DND-41 (cell line): ENCODE measurements around the gene SPATA1.

Experiments
- ATAC-seq: fragments of 200-7000 bp; cut with Tn5 transposase; 3 replicates; pipeline ENCODE4 v1.9.1; 2021; ENCODE audit warnings: low read depth; ENCODE audit not compliant: insufficient read depth
- DNase-seq: peaks from one replicate; pipeline ENCODE4 v3.0.0-alpha.2; 2020
- H2AFZ ChIP-seq: 2 replicates; pipeline ENCODE4 v1.6.0; 2012; ENCODE audit warnings: low read depth, low read length
- H3K27ac ChIP-seq: 2 replicates; pipeline ENCODE4 v1.5.1; 2012; ENCODE audit warnings: low read length, inconsistent platforms
- H3K27me3 ChIP-seq: fragments of 200-600 bp; sonication (generic); 2 replicates; pipeline ENCODE4 v1.6.0; 2012; ENCODE audit warnings: low read length, mild to moderate bottlenecking, inconsistent platforms; ENCODE audit not compliant: insufficient read depth, poor library complexity
- H3K36me3 ChIP-seq: 2 replicates; pipeline ENCODE4 v1.5.1; 2012; ENCODE audit warnings: low read length, inconsistent platforms; ENCODE audit not compliant: insufficient read depth
- H3K4me1 ChIP-seq: 2 replicates; pipeline ENCODE4 v1.5.1; 2012; ENCODE audit warnings: mild to moderate bottlenecking, low read length; ENCODE audit not compliant: insufficient read depth
- H3K4me2 ChIP-seq: 2 replicates; pipeline ENCODE4 v1.6.0; 2012; ENCODE audit warnings: mild to moderate bottlenecking, moderate library complexity, low read length, inconsistent platforms; ENCODE audit not compliant: insufficient read depth
- H3K4me3 ChIP-seq, 2 experiments: fragments of 200-600 bp in 1 of 2; shearing (Covaris generic) in 1 of 2; 2 replicates each; pipeline ENCODE4 v1.5.1; 2012 to 2016; ENCODE audit warnings: inconsistent platforms in 2 of 2, low read length in 2 of 2, mild to moderate bottlenecking in 2 of 2, low read depth in 1 of 2, moderate library complexity in 1 of 2
- H3K79me2 ChIP-seq: 2 replicates; pipeline ENCODE4 v1.6.0; 2012; ENCODE audit warnings: low read length, inconsistent platforms; ENCODE audit not compliant: insufficient read depth
- H3K9ac ChIP-seq: 2 replicates; pipeline ENCODE4 v1.6.0; 2012; ENCODE audit warnings: low read depth, mild to moderate bottlenecking, inconsistent platforms, low read length, moderate library complexity
- H3K9me3 ChIP-seq: 2 replicates; pipeline ENCODE4 v1.5.1; 2012; ENCODE audit warnings: low read length, moderate library complexity, mild to moderate bottlenecking, inconsistent platforms; ENCODE audit not compliant: insufficient read depth, severe bottlenecking
- H4K20me1 ChIP-seq: 2 replicates; pipeline ENCODE4 v1.6.0; 2012; ENCODE audit warnings: low read length; ENCODE audit not compliant: insufficient read depth
- CTCF ChIP-seq: IDR thresholded peaks from 2 replicates; pipeline ENCODE4 v1.5.1; 2012; ENCODE audit warnings: borderline replicate concordance, low read length, moderate library complexity, mild to moderate bottlenecking; ENCODE audit not compliant: poor library complexity, severe bottlenecking; ENCODE audit errors: extremely low read depth
- EZH2 ChIP-seq: IDR thresholded peaks from 3 replicates; pipeline ENCODE4 v1.6.1; 2012; ENCODE audit warnings: borderline replicate concordance, low read depth, mild to moderate bottlenecking, moderate library complexity, low read length, inconsistent platforms; ENCODE audit not compliant: severe bottlenecking

The SPATA1 gene

GRCh38 chr1:84613887-84614286 lies 107.7 kb downstream of the SPATA1 start:
- Histone ChIP-seq H4K20me1 (no peaks in the 10 kb centered on the region), H3K79me2 (no peaks in the 10 kb centered on the region), H3K4me2 (no peak overlapping the region), H2AFZ (no peak overlapping the region), H3K36me3 (no peaks in the 10 kb centered on the region), H3K4me1 (no peaks in the 10 kb centered on the region), H3K9ac (no peak overlapping the region), H3K4me3 (no peak overlapping the region), H3K9me3 (peaks cover 24% of the 10 kb centered on the region), H3K27ac (no peak overlapping the region), H3K27me3 (no peaks in the 10 kb centered on the region)
- DNase-seq (no peak), ATAC-seq (no peak)
- no peak for TF ChIP-seq CTCF
- no peak for TF ChIP-seq EZH2

GRCh38 chr1:84615790-84616189 lies 109.6 kb downstream of the SPATA1 start:
- Histone ChIP-seq H3K27me3 (no peaks in the 10 kb centered on the region), H3K4me2 (no peak overlapping the region), H3K79me2 (no peaks in the 10 kb centered on the region), H3K4me1 (peaks cover 7% of the 10 kb centered on the region; the same call in 1 of the 2 replicates), H3K27ac (no peak overlapping the region), H3K4me3 (no peak overlapping the region), H2AFZ (no peak overlapping the region), H3K36me3 (no peaks in the 10 kb centered on the region), H3K9ac (no peak overlapping the region), H3K9me3 (peaks cover 24% of the 10 kb centered on the region), H4K20me1 (no peaks in the 10 kb centered on the region)
- no peak for DNase-seq
- TF ChIP-seq CTCF, result no peak
- TF ChIP-seq EZH2, result no peak
- ATAC-seq, result no peak
